NCI-H146 (cell line): Measurements from ENCODE around the gene FAM193B.

Source experiments
- DNase-seq: peaks from one replicate; lab custom pipeline; 2025; lab: John Stamatoyannopoulos, UW

Gene FAM193B

DNA sequence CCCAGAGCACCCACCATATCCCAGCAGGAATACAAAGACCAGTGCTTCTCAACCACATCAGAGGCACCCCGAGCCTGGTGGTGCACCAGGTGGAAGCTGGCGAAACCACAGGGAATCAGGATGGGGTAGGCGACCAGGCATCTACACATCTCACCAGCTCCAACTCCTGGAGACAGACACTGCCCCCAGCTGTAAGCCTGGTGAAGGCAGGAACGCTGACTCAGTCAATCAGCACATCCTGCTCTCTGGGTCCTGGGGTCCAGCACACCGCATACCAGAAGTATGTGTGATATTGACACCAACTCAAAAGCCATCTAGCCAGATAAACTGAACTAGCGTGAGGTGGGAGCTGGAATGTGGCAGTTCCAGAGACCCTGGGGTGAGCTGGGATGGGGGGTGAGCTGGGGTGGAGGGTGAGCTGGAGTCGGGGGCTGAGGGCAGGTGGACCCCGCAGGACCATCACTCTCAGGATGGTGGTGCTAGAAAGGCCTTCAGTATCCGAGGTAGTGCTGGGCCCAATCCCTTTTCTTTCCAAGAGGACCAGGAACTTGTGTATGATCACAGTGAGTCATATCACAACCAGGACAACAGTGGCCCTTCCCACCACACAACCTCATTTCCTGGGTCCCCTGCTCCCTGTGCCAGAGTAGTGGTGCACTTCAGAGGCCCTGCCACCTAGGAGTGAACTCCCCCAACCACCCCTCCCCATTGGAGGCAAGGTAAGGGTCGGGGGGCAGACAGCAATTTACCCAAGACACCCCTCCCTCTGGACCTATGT lies 83.4 kb downstream of the FAM193B start:
- DNase-seq = no peak
